ENCODE results near the gene SNX3.

SNX3 gene

DNA sequence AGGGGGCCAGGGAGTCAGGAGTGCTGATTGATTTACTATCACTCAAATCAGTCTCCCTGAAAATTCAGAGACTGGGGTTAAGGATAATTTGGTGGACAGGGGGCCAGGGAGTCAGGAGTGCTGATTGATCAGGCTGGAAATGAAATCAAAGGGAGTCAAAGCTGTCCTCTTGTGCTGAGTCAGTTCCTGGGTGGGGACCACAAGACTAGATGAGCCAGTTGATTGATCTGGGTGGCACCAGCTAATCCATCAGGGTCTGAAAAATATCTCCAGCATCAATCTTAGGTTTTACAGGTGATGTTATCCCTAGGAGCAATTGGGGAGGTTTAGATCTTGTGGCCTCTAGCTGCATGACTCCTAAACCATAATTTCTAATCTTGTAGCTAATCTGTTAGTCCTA lies 27.9 kb upstream of the SNX3 start:
- H3K36me3 ChIP-seq: no peaks in the 10 kb centered on the region
- no peak overlapping the region for H3K27ac ChIP-seq
- no peak for DNase-seq
- H3K4me3 ChIP-seq: no peak overlapping the region
- H3K4me1 ChIP-seq: no peaks in the 10 kb centered on the region
- H3K27me3 ChIP-seq: no peaks in the 10 kb centered on the region
- H3K9me3 ChIP-seq: no peaks in the 10 kb centered on the region
- TF ChIP-seq, protein P1, sequence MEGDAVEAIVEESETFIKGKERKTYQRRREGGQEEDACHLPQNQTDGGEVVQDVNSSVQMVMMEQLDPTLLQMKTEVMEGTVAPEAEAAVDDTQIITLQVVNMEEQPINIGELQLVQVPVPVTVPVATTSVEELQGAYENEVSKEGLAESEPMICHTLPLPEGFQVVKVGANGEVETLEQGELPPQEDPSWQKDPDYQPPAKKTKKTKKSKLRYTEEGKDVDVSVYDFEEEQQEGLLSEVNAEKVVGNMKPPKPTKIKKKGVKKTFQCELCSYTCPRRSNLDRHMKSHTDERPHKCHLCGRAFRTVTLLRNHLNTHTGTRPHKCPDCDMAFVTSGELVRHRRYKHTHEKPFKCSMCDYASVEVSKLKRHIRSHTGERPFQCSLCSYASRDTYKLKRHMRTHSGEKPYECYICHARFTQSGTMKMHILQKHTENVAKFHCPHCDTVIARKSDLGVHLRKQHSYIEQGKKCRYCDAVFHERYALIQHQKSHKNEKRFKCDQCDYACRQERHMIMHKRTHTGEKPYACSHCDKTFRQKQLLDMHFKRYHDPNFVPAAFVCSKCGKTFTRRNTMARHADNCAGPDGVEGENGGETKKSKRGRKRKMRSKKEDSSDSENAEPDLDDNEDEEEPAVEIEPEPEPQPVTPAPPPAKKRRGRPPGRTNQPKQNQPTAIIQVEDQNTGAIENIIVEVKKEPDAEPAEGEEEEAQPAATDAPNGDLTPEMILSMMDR (IDR thresholded peaks at IDR 0.05): no peak
- intact Hi-C loops (cut with DNase I; ENCODE audit: low total_unique reads): no loop called here

DNA sequence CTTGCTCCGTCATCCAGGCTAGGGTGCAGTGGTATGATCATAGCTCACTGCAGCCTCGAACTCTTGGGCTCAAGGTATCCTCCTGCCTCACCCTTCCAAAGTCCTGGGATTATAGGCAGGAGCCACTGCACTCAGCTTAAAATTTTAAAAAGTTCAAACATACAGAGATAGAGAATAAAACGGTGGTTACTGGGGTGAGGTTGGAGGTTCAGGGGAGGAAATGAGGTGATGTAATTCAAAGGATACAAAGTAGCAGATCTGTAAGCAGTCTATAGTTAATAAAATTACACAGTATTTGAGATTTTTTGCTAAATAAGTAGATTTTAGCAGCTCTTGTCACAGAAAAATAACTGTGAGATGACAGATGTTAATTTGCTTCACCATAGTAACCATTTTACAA lies 26.5 kb upstream of the SNX3 start:
- H3K36me3 ChIP-seq: no peaks in the 10 kb centered on the region
- H3K27me3 ChIP-seq: no peaks in the 10 kb centered on the region
- no peaks in the 10 kb centered on the region for H3K9me3 ChIP-seq
- no peak overlapping the region for H3K4me3 ChIP-seq
- no peak for DNase-seq
- H3K27ac ChIP-seq: no peak overlapping the region
- no peaks in the 10 kb centered on the region for H3K4me1 ChIP-seq
- TF ChIP-seq, protein P1 (IDR thresholded peaks at IDR 0.05): no peak
- intact Hi-C loops (cut with DNase I; ENCODE audit: low total_unique reads): no loop called here

DNA sequence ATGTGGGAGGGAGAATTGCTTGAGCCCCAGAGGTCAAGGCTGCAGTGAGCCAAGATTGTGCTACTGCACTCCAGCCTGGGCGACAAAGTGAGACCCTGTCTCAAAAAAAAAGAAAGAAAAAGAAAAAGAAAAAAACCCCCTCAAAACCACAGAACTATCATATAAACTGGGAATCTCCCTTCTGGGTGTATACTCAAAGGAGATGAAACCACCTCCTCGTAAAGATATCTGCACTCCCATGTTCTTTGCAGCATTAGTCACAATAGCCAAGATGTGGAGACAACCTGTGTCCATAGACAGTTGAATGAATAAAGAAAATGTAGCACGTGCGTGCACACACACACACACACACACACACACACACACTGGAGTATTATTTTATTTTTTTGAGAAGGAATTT lies 25.5 kb upstream of the SNX3 start:
- TF ChIP-seq, protein P1 (IDR thresholded peaks at IDR 0.05): no peak
- no peak overlapping the region for H3K4me3 ChIP-seq
- H3K36me3 ChIP-seq: no peaks in the 10 kb centered on the region
- no peak overlapping the region for H3K27ac ChIP-seq
- DNase-seq: no peak
- H3K9me3 ChIP-seq: no peaks in the 10 kb centered on the region
- intact Hi-C loops (cut with DNase I; ENCODE audit: low total_unique reads): no loop called here
- H3K27me3 ChIP-seq: no peaks in the 10 kb centered on the region
- H3K4me1 ChIP-seq: no peaks in the 10 kb centered on the region

DNA sequence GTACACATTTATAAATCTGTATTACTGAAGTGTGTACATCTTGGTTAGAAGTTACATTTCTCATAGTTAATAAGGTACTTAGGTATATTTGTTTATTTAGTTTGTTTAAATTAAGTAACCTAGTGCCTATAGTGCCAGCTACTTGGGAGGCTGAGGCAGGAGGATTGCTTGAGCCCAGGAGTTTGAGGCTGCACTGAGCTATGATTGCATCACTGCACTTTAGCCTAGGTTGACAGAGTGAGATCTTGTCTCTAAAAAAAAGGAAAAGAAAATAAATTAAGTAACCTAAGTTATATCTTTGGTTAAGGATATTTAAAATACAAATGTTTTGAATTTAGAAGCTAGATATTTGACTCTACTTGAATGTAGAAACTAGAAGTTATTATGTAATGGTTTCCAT lies 24.5 kb upstream of the SNX3 start:
- TF ChIP-seq, protein P1 (IDR thresholded peaks at IDR 0.05): no peak
- H3K36me3 ChIP-seq: no peaks in the 10 kb centered on the region
- no peaks in the 10 kb centered on the region for H3K9me3 ChIP-seq
- intact Hi-C loops (cut with DNase I; ENCODE audit: low total_unique reads): no loop called here
- H3K4me1 ChIP-seq: no peaks in the 10 kb centered on the region
- no peaks in the 10 kb centered on the region for H3K27me3 ChIP-seq
- DNase-seq: no peak
- H3K27ac ChIP-seq: no peak overlapping the region
- no peak overlapping the region for H3K4me3 ChIP-seq

DNA sequence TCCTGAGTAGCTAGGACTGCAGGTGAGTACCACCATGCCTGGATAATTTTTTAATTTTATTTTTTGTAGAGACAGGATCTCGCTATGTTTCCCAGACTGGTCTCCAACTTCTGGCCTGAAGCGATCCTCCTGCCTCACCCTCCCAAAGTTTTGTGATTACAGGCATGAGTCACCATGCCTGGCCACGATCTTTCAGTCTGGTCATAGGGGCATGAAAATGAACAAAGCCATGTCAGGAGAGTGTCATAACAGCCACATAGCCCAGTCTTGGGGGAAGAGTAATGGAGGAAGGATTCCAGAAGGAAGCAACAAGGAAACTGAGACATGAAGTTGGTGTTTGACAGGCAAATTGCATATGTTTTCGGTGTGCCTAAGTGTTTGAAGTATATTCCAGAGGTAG lies 17.0 kb upstream of the SNX3 start:
- H3K4me3 ChIP-seq: no peak overlapping the region
- intact Hi-C loops (cut with DNase I; ENCODE audit: low total_unique reads): no loop called here
- TF ChIP-seq, protein P1 (IDR thresholded peaks at IDR 0.05): no peak

DNA sequence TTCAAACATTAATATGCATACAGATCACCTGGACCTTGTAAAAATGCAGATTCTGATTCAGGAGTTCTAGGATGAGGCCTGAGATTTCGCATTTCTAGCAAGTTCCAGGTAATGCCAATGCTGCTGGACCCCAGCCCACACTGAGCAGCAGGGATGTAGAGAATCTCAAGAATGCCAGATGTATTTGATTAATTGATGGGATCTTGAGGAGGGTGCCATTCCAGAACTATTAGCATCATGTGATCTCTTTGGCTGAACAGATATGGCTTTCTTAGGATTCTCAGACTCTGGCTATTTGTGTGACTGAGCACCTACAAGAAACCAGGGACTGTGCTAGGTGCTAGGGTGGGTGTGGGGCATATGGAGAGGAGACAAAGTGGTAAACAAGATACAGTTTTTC lies 16.5 kb upstream of the SNX3 start:
- DNase-seq: no peak
- TF ChIP-seq, protein P1 (IDR thresholded peaks at IDR 0.05): no peak
- intact Hi-C loops (cut with DNase I; ENCODE audit: low total_unique reads): no loop called here
- Histone ChIP-seq H3K4me1 (no peaks in the 10 kb centered on the region), H3K9me3 (no peaks in the 10 kb centered on the region), H3K27me3 (no peaks in the 10 kb centered on the region), H3K36me3 (no peaks in the 10 kb centered on the region), H3K4me3 (no peak overlapping the region), H3K27ac (no peak overlapping the region)

More for the DNA sequence above, 17.0 kb upstream of the SNX3 start:
- Histone ChIP-seq H3K4me1 (no peaks in the 10 kb centered on the region), H3K9me3 (no peaks in the 10 kb centered on the region), H3K36me3 (no peaks in the 10 kb centered on the region), H3K27me3 (no peaks in the 10 kb centered on the region), H3K27ac (no peak overlapping the region)
- no peak for DNase-seq
